ENCODE measurements around the gene AQP2. TPM values are rescaled to one million over a fixed set of nuclear protein-coding genes. Genes with fewer than 3 reads are reported as not detected.
A peak's percentile ranks its signal among the peaks of the same experiment; 100 is the strongest.

Gene AQP2
- total and polyA plus RNA-seq, 4 experiments from 2014 or later: not detected

DNA sequence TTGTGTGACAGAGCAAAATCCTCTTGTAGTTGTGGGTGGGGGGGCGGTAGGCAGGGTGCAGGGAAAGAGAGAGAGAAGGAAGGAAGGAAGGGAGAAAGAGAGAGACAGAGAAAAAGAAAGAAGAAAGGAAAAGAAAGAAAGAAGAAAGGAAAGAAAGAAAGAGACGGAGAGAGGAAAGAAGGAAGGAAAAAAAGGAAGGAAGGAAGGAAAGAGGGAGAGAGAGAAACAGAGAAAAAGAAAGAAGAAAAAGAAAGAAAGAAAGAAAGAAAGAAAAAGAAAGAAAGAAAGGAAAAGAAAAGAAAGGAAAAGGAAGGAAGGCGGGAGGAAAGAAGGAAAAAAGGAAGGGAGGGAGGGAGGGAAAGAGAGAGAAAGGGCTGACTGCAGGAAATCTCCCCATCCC is 29.2 kb upstream of the AQP2 start:
- Mint-ChIP-seq H3K36me3 (no peaks in the 10 kb centered on the region), H3K4me3 (no peak overlapping the region), H3K27ac (peak overlapping the region in 2 of 7 donors; percentile 4 to 87), H3K9me3 (no peaks in the 10 kb centered on the region), H3K4me1 (peaks cover 0 to 3% (median 0%) of the 10 kb centered on the region in 4 donors), H3K27me3 (peaks cover 2 to 3% of the 10 kb centered on the region in 2 donors)
- H3K9me3 ChIP-seq (ENCODE audit: control insufficient read depth in 1 of 2, low read length in 2 of 2): no peaks in the 10 kb centered on the region
- H3K4me1 ChIP-seq (ENCODE audit: insufficient read depth, low read length): no peaks in the 10 kb centered on the region
- intact Hi-C loops (cut with micrococcal nuclease): no loop called here
- no peak overlapping the region for H3K4me3 ChIP-seq (ENCODE audit: low read length in 2 of 2)
- H3K36me3 ChIP-seq (ENCODE audit: insufficient read depth, low read length): no peaks in the 10 kb centered on the region
- no peak overlapping the region for H3K27ac ChIP-seq (ENCODE audit: low read depth, low read length)
- no peaks in the 10 kb centered on the region for H3K27me3 ChIP-seq (ENCODE audit: insufficient read depth, low read length)
- POLR2A ChIA-PET (ENCODE audit: partially characterized antibody): no interaction called here
- no peak for DNase-seq
- CTCF ChIA-PET (ENCODE audit: partially characterized antibody): no interaction called here

DNA sequence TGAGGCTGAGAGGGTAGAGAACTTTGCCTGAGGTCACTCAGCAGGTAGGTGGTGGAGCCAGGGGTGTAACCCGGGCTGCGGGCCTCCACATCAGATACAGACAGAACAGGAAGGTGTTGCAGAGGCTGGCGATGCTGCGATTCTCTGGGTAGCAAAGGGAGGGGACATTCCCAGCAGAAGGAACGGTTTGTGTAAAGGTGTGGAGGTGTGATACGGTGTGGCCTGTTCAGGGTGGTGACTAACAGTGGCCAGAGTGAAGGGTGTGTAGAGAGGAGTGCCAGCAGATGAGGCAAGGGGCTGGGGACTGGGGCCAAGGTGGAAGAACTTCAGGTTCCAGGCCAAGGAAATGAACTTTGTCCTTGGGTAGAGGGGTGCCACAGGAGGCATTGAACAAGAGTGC is 28.6 kb upstream of the AQP2 start:
- H3K27ac Mint-ChIP-seq: peak overlapping the region in 1 of 7 donors; percentile 10
- intact Hi-C loops (cut with micrococcal nuclease): no loop called here
- POLR2A ChIA-PET (ENCODE audit: partially characterized antibody): no interaction called here
- Histone ChIP-seq H3K4me3 (ENCODE audit: low read length in 2 of 2) (no peak overlapping the region), H3K27ac (ENCODE audit: low read depth, low read length) (no peak overlapping the region), H3K36me3 (ENCODE audit: insufficient read depth, low read length) (no peaks in the 10 kb centered on the region), H3K27me3 (ENCODE audit: insufficient read depth, low read length) (no peaks in the 10 kb centered on the region), H3K9me3 (ENCODE audit: control insufficient read depth in 1 of 2, low read length in 2 of 2) (no peaks in the 10 kb centered on the region), H3K4me1 (ENCODE audit: insufficient read depth, low read length) (no peaks in the 10 kb centered on the region)
- peaks cover 0 to 3% (median 0%) of the 10 kb centered on the region in 4 donors for H3K4me1 Mint-ChIP-seq
- no peaks in the 10 kb centered on the region for H3K36me3 Mint-ChIP-seq
- H3K9me3 Mint-ChIP-seq: no peaks in the 10 kb centered on the region
- peaks cover 1 to 2% of the 10 kb centered on the region in 2 donors for H3K27me3 Mint-ChIP-seq
- CTCF ChIA-PET (ENCODE audit: partially characterized antibody): interaction anchor here (1.1 kb wide), 1 partner anchor 24 kb away, joined by 4 read pairs; no protein-coding TSS in a partner anchor
- DNase-seq: no peak
- no peak overlapping the region for H3K4me3 Mint-ChIP-seq

DNA sequence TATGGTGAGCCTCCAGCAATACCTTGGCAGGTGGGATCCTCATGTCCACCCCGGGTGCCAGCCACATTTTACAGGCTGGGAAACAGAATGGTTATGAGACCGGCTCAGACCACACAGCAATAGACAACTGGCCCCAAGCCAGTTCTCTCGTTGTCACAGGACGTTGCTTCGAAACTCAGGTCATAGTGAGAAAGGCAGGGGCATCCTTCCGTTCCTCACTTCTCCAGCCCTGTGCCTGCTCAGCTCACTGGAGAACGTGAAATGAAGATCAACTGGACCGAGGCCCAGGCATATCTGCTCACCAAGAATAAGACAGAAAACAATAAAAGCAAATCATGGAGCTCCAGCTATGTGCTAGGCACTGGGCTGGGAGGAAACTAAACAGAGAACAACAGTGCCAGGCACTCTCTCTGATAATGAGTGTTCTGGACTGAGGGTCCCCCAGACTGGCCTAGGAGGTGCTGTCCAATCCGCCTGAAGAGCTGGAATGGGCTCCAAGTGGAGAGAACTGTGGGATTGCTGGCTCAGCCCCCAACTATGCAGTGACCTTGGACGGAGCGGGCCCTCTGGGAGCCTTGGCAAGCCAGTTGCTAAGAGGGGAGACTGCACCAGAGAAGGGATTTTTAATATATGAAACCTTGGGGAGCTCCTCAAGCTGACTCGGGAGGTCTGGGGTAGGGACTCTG is 28.0 kb upstream of the AQP2 start:
- H3K27ac Mint-ChIP-seq: no peak overlapping the region

DNA sequence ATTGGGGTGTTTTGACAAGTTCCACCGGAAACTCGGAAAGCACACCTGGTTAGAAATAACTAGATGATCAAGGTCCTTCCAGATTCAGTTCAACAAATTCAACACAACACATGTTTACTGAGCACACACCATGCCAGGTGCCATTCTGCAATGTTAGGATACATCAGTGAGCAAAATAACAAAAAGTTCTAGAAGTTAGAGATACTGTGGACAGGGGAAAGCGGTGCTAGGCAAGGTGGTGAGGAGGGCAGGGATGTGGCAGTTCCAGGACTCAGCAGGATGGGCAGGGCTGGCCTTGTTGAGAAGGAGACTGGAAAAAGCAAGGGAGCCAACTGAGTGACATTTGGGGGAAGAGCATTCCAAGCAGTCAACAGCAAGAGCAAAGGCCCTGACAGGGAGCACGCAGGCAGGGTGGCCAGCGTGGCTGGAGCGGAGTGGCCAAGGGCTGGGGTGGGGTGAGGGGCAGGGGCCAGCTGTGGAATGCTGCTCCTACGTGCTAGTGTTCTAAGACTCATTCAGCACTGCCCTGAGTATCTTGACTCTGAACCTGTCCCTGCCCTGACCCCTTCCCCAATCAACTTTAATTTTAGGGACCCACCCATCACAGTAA is 27.4 kb upstream of the AQP2 start:
- no peak overlapping the region for H3K4me3 ChIP-seq (ENCODE audit: low read length in 2 of 2)
- DNase-seq: no peak
- no peaks in the 10 kb centered on the region for H3K36me3 ChIP-seq (ENCODE audit: insufficient read depth, low read length)
- Mint-ChIP-seq H3K4me1 (peaks cover 0 to 3% (median 0%) of the 10 kb centered on the region in 4 donors), H3K9me3 (no peaks in the 10 kb centered on the region), H3K36me3 (no peaks in the 10 kb centered on the region), H3K27ac (no peak overlapping the region), H3K4me3 (no peak overlapping the region), H3K27me3 (peaks cover 0 to 2% of the 10 kb centered on the region in 2 donors)
- ChIA-PET POLR2A (ENCODE audit: partially characterized antibody) (no interaction called here), CTCF (ENCODE audit: partially characterized antibody) (interaction anchor here (1.1 kb wide), 1 partner anchor 22 kb away, joined by 4 read pairs; no protein-coding TSS in a partner anchor)
- H3K9me3 ChIP-seq (ENCODE audit: control insufficient read depth in 1 of 2, low read length in 2 of 2): no peaks in the 10 kb centered on the region
- no peaks in the 10 kb centered on the region for H3K27me3 ChIP-seq (ENCODE audit: insufficient read depth, low read length)
- intact Hi-C loops (cut with micrococcal nuclease): no loop called here
- H3K4me1 ChIP-seq (ENCODE audit: insufficient read depth, low read length): no peaks in the 10 kb centered on the region
- H3K27ac ChIP-seq (ENCODE audit: low read depth, low read length): no peak overlapping the region

More for the DNA sequence above, 28.0 kb upstream of the AQP2 start:
- Mint-ChIP-seq H3K4me1 (peaks cover 0 to 3% (median 0%) of the 10 kb centered on the region in 4 donors), H3K36me3 (no peaks in the 10 kb centered on the region), H3K27me3 (peaks cover 0 to 2% of the 10 kb centered on the region in 2 donors), H3K9me3 (no peaks in the 10 kb centered on the region), H3K4me3 (no peak overlapping the region)
- H3K4me3 ChIP-seq (ENCODE audit: low read length in 2 of 2): no peak overlapping the region
- intact Hi-C loops (cut with micrococcal nuclease): no loop called here
- H3K27ac ChIP-seq (ENCODE audit: low read depth, low read length): no peak overlapping the region
- DNase-seq: no peak
- H3K4me1 ChIP-seq (ENCODE audit: insufficient read depth, low read length): no peaks in the 10 kb centered on the region
- H3K9me3 ChIP-seq (ENCODE audit: control insufficient read depth in 1 of 2, low read length in 2 of 2): no peaks in the 10 kb centered on the region
- ChIA-PET POLR2A (ENCODE audit: partially characterized antibody) (no interaction called here), CTCF (ENCODE audit: partially characterized antibody) (interaction anchor here (1.1 kb wide), 1 partner anchor 23 kb away, joined by 4 read pairs; no protein-coding TSS in a partner anchor)
- H3K36me3 ChIP-seq (ENCODE audit: insufficient read depth, low read length): no peaks in the 10 kb centered on the region
- H3K27me3 ChIP-seq (ENCODE audit: insufficient read depth, low read length): no peaks in the 10 kb centered on the region

DNA sequence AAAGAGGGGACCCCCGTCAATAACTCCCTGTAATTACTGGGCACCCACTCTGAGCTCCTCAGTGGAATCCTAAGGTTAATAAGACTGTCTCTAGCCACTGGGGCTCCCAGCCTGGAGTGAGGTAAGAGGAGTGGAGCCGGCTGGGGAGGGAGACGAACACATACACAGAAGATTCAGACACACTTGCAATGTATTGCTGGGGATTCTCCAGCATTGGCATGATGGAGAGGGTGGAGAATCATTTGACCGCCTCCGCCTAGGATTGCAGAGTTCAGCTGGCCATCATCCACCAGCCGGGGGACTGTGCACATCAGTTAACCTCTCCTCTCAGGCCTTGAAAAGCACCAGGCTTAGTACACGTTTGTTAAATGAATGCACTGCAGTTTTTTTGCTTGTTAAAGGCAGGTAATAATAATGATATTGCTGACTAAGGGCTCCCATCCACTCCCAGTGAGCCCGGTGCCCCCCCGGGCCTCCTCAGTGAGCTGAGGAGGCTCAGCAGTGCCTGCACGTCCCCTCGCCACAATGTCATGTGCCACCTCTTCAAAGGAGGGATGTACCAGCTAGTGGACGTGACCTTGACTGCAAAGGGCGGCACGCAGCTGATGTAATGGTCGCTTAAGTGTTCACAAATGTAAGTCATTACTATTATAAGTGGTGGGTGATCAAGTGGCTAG is 26.5 kb upstream of the AQP2 start:
- no peaks in the 10 kb centered on the region for H3K36me3 Mint-ChIP-seq
- ChIA-PET CTCF (ENCODE audit: partially characterized antibody) (no interaction called here), POLR2A (ENCODE audit: partially characterized antibody) (no interaction called here)
- H3K9me3 Mint-ChIP-seq: no peaks in the 10 kb centered on the region
- H3K4me3 Mint-ChIP-seq: no peak overlapping the region
- Histone ChIP-seq H3K4me3 (ENCODE audit: low read length in 2 of 2) (no peak overlapping the region), H3K4me1 (ENCODE audit: insufficient read depth, low read length) (no peaks in the 10 kb centered on the region), H3K36me3 (ENCODE audit: insufficient read depth, low read length) (no peaks in the 10 kb centered on the region), H3K27me3 (ENCODE audit: insufficient read depth, low read length) (no peaks in the 10 kb centered on the region), H3K27ac (ENCODE audit: low read depth, low read length) (no peak overlapping the region), H3K9me3 (ENCODE audit: control insufficient read depth in 1 of 2, low read length in 2 of 2) (no peaks in the 10 kb centered on the region)
- H3K27ac Mint-ChIP-seq: no peak overlapping the region
- no peak for DNase-seq
- H3K4me1 Mint-ChIP-seq: peaks cover 0 to 3% (median 0%) of the 10 kb centered on the region in 4 donors
- intact Hi-C loops (cut with micrococcal nuclease): no loop called here
- peaks cover 0 to 3% of the 10 kb centered on the region in 2 donors for H3K27me3 Mint-ChIP-seq

DNA sequence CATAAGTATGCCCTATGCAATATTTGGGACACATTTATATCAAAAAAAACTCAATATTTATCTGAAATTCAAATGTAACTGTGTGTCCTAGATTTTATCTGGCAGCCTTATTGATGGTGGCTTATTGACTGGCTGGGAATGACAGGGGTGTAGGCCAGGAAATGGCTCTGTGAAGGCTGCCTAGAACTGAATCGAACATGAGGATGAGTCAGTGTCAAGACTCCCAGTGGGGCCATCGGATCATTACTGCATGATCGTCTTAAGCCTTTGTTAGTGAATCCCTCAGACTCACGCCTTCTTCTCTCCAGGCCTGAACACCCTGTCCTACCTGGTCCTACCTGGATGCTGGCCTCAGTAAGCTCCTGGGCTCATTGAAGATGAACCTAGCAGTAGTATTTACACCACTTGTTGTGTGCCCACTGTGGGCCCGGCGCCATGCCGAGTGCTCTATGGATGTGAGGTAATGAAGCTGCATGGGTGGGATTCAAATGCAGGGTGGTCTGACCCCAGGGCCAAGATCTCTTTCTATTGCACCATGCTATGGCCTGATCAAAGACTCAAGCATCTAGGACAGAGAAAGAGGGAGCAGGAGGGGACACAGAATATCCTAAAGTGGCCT is 25.8 kb upstream of the AQP2 start:
- ChIA-PET CTCF (ENCODE audit: partially characterized antibody) (no interaction called here), POLR2A (ENCODE audit: partially characterized antibody) (no interaction called here)
- Mint-ChIP-seq H3K9me3 (no peaks in the 10 kb centered on the region), H3K27ac (peak overlapping the region in 1 of 7 donors; percentile 67), H3K4me3 (no peak overlapping the region), H3K27me3 (peaks cover 0 to 3% of the 10 kb centered on the region in 2 donors), H3K4me1 (peaks cover 0 to 3% (median 0%) of the 10 kb centered on the region in 4 donors), H3K36me3 (no peaks in the 10 kb centered on the region)
- intact Hi-C loops (cut with micrococcal nuclease): no loop called here
- no peak overlapping the region for H3K27ac ChIP-seq (ENCODE audit: low read depth, low read length)
- H3K9me3 ChIP-seq (ENCODE audit: control insufficient read depth in 1 of 2, low read length in 2 of 2): no peaks in the 10 kb centered on the region
- H3K4me1 ChIP-seq (ENCODE audit: insufficient read depth, low read length): no peaks in the 10 kb centered on the region
- H3K36me3 ChIP-seq (ENCODE audit: insufficient read depth, low read length): no peaks in the 10 kb centered on the region
- no peaks in the 10 kb centered on the region for H3K27me3 ChIP-seq (ENCODE audit: insufficient read depth, low read length)
- H3K4me3 ChIP-seq (ENCODE audit: low read length in 2 of 2): no peak overlapping the region
- no peak for DNase-seq
